NCI-H460 (cell line): Measurements from ENCODE around the gene UTP14C. TPM values are rescaled to one million over a fixed set of nuclear protein-coding genes. Genes with fewer than 3 reads are reported as not detected.
"Not testable (repeated sequence)": the region's sequence is repeated elsewhere in the genome, so short reads cannot be mapped to it uniquely, and the experiment has no call there.

Source experiments
- DNase-seq: peaks from one replicate; pipeline ENCODE4 v3.0.0-alpha.2; 2016; ENCODE audit warnings: low read depth; ENCODE audit errors: extremely low read depth
- total RNA-seq: library from RNA; depleted of rRNA; stranded (reverse); fragments of >200 nt; shearing (Covaris generic); gene quantifications from 2 replicates; pipeline ENCODE4 v1.2.3, GENCODE V29; 2014; rRNA removed

Gene UTP14C
- total RNA-seq, 1 experiment from 2014 or later: 8.8 TPM

GRCh38 chr13:52036037-52036436, 11.5 kb downstream of the UTP14C start:
- no peak for DNase-seq

DNA sequence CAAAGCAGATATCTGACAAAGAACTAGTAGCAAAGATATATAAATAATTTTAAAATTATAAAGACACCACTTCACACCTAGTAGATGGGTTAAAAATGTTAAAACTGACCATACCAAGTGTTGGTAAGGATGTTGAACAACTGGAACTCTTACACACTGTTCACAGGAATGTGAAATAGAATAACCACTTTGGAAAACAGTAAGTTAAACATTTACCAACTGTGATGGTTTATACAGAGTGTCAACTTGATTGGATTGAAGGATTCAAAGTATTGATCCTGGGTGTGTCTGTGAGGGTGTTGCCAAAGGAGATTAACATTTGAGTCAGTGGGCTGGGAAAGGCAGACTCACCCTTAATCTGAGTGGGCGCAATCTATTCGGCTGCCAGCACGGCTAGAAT, 19.2 kb downstream of the UTP14C start:
- DNase-seq: no peak

- DNase-seq: no peak
Observed at GRCh38 chr13:52047463-52047862, 23.0 kb downstream of the UTP14C start.

GRCh38 chr13:52048516-52048915, 24.0 kb downstream of the UTP14C start:
- DNase-seq: no peak

DNA sequence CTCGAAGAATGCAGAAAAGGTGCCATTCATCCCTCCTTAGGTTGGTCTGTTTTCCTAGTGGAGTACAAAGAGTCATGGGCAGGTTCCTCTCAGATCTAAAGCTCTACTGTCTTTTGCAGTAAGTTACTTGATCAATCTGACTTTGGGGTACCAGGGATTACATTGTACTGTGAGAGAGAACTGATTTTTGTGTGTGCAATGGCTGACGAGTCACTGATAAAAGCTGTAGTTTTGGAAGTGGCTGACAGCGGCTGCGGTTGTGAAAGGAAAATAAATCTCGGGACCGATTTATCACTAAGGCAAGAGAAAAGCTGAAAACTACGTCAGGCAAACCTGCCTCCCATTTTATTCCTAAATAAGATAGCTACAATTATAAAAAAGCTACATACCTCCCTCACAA, 26.9 kb downstream of the UTP14C start:
- DNase-seq: no peak

DNA sequence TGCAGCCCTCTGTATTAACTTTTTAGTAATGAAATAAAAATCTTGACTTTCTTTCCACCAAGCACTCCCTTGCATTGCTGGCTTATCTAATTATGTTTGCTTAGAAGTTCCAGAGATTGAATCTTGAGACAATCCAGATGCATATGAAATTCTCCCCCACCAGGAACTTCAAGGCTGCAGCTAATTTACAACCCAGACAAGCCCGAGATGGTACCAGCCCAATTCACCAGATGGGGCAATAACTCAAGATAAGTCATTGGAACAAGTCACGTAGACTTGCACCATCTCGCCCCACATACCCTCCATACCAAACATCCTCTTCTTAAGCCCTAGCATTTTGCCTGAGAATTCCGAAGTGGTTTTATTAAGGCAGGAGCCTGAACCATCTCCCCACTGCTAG, 29.0 kb downstream of the UTP14C start:
- DNase-seq: no peak

DNA sequence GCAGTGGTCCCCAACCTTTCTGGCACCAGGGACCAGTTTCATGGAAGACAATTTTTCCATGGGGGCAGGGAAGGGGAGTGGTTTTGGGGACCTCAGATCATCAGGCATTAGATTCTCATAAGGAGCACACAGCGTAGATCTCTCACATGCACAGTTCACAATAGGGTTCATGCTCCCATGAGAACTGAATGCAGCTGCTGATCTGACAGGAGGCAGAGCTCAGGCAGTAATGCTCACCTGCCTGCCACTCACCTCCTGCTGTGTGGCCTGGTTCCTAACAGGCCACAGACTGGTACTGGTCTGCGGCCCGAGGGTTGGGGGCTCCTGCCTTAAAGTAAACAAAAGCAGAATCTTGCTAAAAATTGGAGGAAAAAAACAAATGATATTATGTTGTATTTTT, 36.6 kb downstream of the UTP14C start:
- DNase-seq: not testable (repeated sequence)

GRCh38 chr13:52061587-52061986, 37.1 kb downstream of the UTP14C start:
- no peak for DNase-seq

DNA sequence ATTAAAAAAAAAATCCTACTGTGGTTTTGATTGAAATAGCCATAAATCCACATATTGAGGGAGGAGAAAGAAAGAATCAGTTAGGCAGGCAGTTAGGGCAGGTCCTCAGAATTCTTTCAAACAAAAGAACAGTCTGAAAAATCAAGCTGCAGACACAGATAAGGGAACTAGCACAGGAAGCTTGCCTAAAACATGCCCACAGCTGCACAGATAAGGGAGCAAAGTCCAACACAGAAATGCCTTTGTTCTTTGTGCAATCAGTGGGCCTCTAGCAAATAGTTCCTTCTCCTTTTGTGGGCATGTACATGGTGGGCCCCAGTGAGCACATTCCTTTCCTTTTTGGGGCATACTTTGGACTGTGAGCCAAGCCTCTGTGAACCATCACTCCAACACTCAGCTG, 42.7 kb downstream of the UTP14C start:
- no peak for DNase-seq

- no peak for DNase-seq
Observed at GRCh38 chr13:52070929-52071523, 46.5 kb downstream of the UTP14C start.

Other genes with a start within 250 kb of the UTP14C start
- gene DHRS12, start 220.5 kb upstream of the UTP14C start, total RNA-seq: 3.6 and 5.9 TPM in 2 replicates
- gene TMEM272, start 179.5 kb upstream of the UTP14C start, total RNA-seq: not detected in 2 replicates
- not detected in 2 replicates for gene CCDC70, start 162.7 kb upstream of the UTP14C start, total RNA-seq
- gene ATP7B, start 13.2 kb upstream of the UTP14C start, total RNA-seq: 2.0 and 2.1 TPM in 2 replicates
- 6.4 and 10.3 TPM in 2 replicates for gene ALG11, start 12.3 kb upstream of the UTP14C start, total RNA-seq
- gene NEK5, start 104.4 kb downstream of the UTP14C start, total RNA-seq: 0.14 and 0.17 TPM in 2 replicates
- 5.8 and 8.7 TPM in 2 replicates for gene NEK3, start 134.9 kb downstream of the UTP14C start, total RNA-seq